SK-N-SH treated with all-trans-retinoic acid at 6 μM for 48 hours (cell line): ENCODE results near the gene APBB1.

Source experiments
- ARNTL ChIP-seq: fragments of 450-650 bp; formaldehyde crosslinking; IDR thresholded peaks from 2 replicates; pipeline ENCODE4 v1.5.0; 2020; ENCODE audit warnings: low read depth, mild to moderate bottlenecking, moderate library complexity, borderline replicate concordance
- BACH2 ChIP-seq: fragments of 250-450 bp; sonication (Bioruptor Pico); IDR thresholded peaks from 2 replicates; pipeline ENCODE4 v1.9.0; 2021; ENCODE audit warnings: mild to moderate bottlenecking, borderline replicate concordance
- OSR1 ChIP-seq: fragments of 250-450 bp; sonication (Bioruptor Pico); IDR thresholded peaks from 2 replicates; pipeline ENCODE4 v1.8.0; 2022; ENCODE audit warnings: moderate library complexity, mild to moderate bottlenecking, inconsistent platforms
- SNAI2 ChIP-seq: fragments of 250-450 bp; sonication (Bioruptor Pico); IDR thresholded peaks from 2 replicates; pipeline ENCODE4 v1.5.0; 2020; ENCODE audit warnings: mild to moderate bottlenecking, moderate library complexity
- ZFP30 ChIP-seq: fragments of 450-650 bp; formaldehyde crosslinking; IDR thresholded peaks from 2 replicates; pipeline ENCODE4 v1.5.0; 2022; ENCODE audit warnings: mild to moderate bottlenecking, moderate library complexity
- ZNF565 ChIP-seq: fragments of 450-650 bp; formaldehyde crosslinking; conservative IDR thresholded peaks from 2 replicates; pipeline ENCODE4 v1.5.0; 2020; ENCODE audit warnings: low read depth, mild to moderate bottlenecking, moderate library complexity
- ZNF70 ChIP-seq: fragments of 450-650 bp; formaldehyde crosslinking; IDR thresholded peaks from 2 replicates; pipeline ENCODE4 v1.5.0; 2020; ENCODE audit warnings: mild to moderate bottlenecking, moderate library complexity
- ZNF8 ChIP-seq: fragments of 450-650 bp; formaldehyde crosslinking; IDR thresholded peaks from 2 replicates; pipeline ENCODE4 v1.5.0; 2020; ENCODE audit warnings: mild to moderate bottlenecking, moderate library complexity
- TF ChIP-seq, protein P1 (sequence below): fragments of 250-450 bp; sonication (Bioruptor Pico); IDR thresholded peaks from 2 replicates; pipeline ENCODE4 v1.8.0; 2020; ENCODE audit warnings: mild to moderate bottlenecking, moderate library complexity, borderline replicate concordance
- TF ChIP-seq, protein P2 (sequence below): fragments of 250-450 bp; sonication (Bioruptor Pico); IDR thresholded peaks from 2 replicates; pipeline ENCODE4 v1.5.1; 2020; ENCODE audit warnings: low read depth, mild to moderate bottlenecking, moderate library complexity

DNA sequence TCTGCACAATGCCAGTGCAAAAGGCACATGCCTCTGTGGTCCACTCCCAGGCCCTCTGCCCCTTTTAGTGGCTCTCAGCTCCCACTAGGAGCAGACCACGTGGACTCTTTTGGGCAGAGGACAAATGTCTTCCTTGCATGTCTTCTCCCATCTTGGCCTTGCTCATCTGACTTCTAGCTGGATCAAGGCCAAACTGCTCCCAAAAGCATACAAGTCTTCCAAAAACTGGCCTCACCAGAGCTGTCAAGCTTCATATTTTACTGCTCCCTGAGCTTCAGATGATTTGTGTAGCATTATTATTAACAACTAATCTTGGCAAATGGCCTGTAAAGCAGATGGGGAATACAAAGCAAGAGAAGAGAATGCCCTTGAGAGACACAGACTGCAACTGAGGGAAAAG is 21.7 kb downstream of the APBB1 start:
- TF ChIP-seq ARNTL (CRISPR knock-in tag) (no peak), ZFP30 (CRISPR knock-in tag) (no peak), ZNF70 (CRISPR knock-in tag) (no peak), BACH2 (CRISPR knock-in tag) (no peak), ZNF8 (CRISPR knock-in tag) (no peak), SNAI2 (CRISPR knock-in tag) (no peak), ZNF565 (CRISPR knock-in tag) (no peak), OSR1 (CRISPR knock-in tag) (no peak)
- TF ChIP-seq, protein P1, sequence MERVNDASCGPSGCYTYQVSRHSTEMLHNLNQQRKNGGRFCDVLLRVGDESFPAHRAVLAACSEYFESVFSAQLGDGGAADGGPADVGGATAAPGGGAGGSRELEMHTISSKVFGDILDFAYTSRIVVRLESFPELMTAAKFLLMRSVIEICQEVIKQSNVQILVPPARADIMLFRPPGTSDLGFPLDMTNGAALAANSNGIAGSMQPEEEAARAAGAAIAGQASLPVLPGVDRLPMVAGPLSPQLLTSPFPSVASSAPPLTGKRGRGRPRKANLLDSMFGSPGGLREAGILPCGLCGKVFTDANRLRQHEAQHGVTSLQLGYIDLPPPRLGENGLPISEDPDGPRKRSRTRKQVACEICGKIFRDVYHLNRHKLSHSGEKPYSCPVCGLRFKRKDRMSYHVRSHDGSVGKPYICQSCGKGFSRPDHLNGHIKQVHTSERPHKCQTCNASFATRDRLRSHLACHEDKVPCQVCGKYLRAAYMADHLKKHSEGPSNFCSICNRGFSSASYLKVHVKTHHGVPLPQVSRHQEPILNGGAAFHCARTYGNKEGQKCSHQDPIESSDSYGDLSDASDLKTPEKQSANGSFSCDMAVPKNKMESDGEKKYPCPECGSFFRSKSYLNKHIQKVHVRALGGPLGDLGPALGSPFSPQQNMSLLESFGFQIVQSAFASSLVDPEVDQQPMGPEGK (CRISPR knock-in tag), result no peak
- TF ChIP-seq, protein P2, sequence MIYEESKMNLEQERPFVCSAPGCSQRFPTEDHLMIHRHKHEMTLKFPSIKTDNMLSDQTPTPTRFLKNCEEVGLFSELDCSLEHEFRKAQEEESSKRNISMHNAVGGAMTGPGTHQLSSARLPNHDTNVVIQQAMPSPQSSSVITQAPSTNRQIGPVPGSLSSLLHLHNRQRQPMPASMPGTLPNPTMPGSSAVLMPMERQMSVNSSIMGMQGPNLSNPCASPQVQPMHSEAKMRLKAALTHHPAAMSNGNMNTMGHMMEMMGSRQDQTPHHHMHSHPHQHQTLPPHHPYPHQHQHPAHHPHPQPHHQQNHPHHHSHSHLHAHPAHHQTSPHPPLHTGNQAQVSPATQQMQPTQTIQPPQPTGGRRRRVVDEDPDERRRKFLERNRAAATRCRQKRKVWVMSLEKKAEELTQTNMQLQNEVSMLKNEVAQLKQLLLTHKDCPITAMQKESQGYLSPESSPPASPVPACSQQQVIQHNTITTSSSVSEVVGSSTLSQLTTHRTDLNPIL (CRISPR knock-in tag), result no peak
